Measurements from ENCODE around the gene SGK2. TPM values are rescaled to one million over a fixed set of nuclear protein-coding genes. Genes with fewer than 3 reads are reported as not detected.

The SGK2 gene
- polyA plus RNA-seq, 1 of the 3 experiments (the other 2 are of a cell fraction): 0.21 TPM

DNA sequence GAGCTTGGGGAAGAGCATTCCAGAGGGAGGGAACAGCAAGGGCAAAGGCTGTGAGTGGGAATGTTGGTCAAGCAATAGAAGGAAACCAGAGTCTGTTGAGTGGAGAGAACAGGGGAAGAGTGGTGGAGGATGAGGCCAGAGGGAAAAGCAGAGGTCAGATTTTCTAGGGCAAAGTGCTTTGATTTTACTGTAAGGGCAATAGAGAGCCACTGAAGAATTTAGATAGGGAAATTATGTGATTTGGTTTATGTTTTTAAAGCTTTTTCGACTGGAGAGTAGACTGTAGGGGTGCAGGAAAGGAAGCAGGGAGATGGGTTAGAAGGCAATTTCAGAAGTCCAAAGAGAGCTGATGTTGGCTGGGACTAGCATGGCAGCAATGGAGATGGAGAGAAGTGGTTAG lies 46.9 kb upstream of the SGK2 start:
- no peaks in the 10 kb centered on the region for H3K27me3 ChIP-seq (ENCODE audit: insufficient read depth)
- TF ChIP-seq, protein P1, sequence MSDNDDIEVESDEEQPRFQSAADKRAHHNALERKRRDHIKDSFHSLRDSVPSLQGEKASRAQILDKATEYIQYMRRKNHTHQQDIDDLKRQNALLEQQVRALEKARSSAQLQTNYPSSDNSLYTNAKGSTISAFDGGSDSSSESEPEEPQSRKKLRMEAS (IDR thresholded peaks at IDR 0.05; ENCODE audit: low read depth): no peak
- TF ChIP-seq FOXJ3 (CRISPR knock-in tag; IDR thresholded peaks at IDR 0.05): no peak
- TF ChIP-seq RXRA (IDR thresholded peaks at IDR 0.05; ENCODE audit: borderline replicate concordance, low read depth): no peak
- no peak for TF ChIP-seq TAF1 (IDR thresholded peaks at IDR 0.05; ENCODE audit: borderline replicate concordance, low read depth, low read length)
- TF ChIP-seq POLR2AphosphoS5 (IDR thresholded peaks at IDR 0.05; ENCODE audit: low read depth, low read length): no peak
- TF ChIP-seq, protein P2, sequence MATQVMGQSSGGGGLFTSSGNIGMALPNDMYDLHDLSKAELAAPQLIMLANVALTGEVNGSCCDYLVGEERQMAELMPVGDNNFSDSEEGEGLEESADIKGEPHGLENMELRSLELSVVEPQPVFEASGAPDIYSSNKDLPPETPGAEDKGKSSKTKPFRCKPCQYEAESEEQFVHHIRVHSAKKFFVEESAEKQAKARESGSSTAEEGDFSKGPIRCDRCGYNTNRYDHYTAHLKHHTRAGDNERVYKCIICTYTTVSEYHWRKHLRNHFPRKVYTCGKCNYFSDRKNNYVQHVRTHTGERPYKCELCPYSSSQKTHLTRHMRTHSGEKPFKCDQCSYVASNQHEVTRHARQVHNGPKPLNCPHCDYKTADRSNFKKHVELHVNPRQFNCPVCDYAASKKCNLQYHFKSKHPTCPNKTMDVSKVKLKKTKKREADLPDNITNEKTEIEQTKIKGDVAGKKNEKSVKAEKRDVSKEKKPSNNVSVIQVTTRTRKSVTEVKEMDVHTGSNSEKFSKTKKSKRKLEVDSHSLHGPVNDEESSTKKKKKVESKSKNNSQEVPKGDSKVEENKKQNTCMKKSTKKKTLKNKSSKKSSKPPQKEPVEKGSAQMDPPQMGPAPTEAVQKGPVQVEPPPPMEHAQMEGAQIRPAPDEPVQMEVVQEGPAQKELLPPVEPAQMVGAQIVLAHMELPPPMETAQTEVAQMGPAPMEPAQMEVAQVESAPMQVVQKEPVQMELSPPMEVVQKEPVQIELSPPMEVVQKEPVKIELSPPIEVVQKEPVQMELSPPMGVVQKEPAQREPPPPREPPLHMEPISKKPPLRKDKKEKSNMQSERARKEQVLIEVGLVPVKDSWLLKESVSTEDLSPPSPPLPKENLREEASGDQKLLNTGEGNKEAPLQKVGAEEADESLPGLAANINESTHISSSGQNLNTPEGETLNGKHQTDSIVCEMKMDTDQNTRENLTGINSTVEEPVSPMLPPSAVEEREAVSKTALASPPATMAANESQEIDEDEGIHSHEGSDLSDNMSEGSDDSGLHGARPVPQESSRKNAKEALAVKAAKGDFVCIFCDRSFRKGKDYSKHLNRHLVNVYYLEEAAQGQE (IDR thresholded peaks at IDR 0.05; ENCODE audit: low read depth, low read length): no peak
- TF ChIP-seq, protein P3, sequence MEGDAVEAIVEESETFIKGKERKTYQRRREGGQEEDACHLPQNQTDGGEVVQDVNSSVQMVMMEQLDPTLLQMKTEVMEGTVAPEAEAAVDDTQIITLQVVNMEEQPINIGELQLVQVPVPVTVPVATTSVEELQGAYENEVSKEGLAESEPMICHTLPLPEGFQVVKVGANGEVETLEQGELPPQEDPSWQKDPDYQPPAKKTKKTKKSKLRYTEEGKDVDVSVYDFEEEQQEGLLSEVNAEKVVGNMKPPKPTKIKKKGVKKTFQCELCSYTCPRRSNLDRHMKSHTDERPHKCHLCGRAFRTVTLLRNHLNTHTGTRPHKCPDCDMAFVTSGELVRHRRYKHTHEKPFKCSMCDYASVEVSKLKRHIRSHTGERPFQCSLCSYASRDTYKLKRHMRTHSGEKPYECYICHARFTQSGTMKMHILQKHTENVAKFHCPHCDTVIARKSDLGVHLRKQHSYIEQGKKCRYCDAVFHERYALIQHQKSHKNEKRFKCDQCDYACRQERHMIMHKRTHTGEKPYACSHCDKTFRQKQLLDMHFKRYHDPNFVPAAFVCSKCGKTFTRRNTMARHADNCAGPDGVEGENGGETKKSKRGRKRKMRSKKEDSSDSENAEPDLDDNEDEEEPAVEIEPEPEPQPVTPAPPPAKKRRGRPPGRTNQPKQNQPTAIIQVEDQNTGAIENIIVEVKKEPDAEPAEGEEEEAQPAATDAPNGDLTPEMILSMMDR (IDR thresholded peaks at IDR 0.05): no peak
- TF ChIP-seq FOXM1 (IDR thresholded peaks at IDR 0.05; ENCODE audit: low read depth): no peak
- no peak for TF ChIP-seq EP300 (IDR thresholded peaks at IDR 0.05; ENCODE audit: borderline replicate concordance in 1 of 2, low read depth in 1 of 2, low read length in 1 of 2)
- TF ChIP-seq GABPA (IDR thresholded peaks at IDR 0.05; ENCODE audit: low read depth): no peak
- TF ChIP-seq CHD2 (IDR thresholded peaks at IDR 0.05; ENCODE audit: low read length, partially characterized antibody): no peak
- TF ChIP-seq, protein P4, sequence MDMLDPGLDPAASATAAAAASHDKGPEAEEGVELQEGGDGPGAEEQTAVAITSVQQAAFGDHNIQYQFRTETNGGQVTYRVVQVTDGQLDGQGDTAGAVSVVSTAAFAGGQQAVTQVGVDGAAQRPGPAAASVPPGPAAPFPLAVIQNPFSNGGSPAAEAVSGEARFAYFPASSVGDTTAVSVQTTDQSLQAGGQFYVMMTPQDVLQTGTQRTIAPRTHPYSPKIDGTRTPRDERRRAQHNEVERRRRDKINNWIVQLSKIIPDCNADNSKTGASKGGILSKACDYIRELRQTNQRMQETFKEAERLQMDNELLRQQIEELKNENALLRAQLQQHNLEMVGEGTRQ (IDR thresholded peaks at IDR 0.05; ENCODE audit: borderline replicate concordance, low read depth, low read length): no peak
- TF ChIP-seq, protein P5, sequence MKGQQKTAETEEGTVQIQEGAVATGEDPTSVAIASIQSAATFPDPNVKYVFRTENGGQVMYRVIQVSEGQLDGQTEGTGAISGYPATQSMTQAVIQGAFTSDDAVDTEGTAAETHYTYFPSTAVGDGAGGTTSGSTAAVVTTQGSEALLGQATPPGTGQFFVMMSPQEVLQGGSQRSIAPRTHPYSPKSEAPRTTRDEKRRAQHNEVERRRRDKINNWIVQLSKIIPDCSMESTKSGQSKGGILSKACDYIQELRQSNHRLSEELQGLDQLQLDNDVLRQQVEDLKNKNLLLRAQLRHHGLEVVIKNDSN (IDR thresholded peaks at IDR 0.05; ENCODE audit: borderline replicate concordance, low read depth): no peak
- no peak for TF ChIP-seq EZH2phosphoT487 (IDR thresholded peaks at IDR 0.05; ENCODE audit: borderline replicate concordance, low read depth)
- no peak for TF ChIP-seq SIN3A (IDR thresholded peaks at IDR 0.05; ENCODE audit: borderline replicate concordance, low read depth, low read length)
- TF ChIP-seq FOSL2 (IDR thresholded peaks at IDR 0.05; ENCODE audit: borderline replicate concordance, low read depth): no peak
- TF ChIP-seq TCF12 (IDR thresholded peaks at IDR 0.05): no peak
- TF ChIP-seq NFIC (IDR thresholded peaks at IDR 0.05; ENCODE audit: borderline replicate concordance): no peak
- no peak for TF ChIP-seq GATA2 (CRISPR knock-in tag; IDR thresholded peaks at IDR 0.05)
- 79% methylated on average over 1 of the region's 1 CpG for WGBS (ENCODE audit: low lambda C conversion rate)
- CTCF ChIA-PET: no interaction called here
- H3K9me2 ChIP-seq: no peaks in the 10 kb centered on the region
- H3K79me2 ChIP-seq (ENCODE audit: insufficient read depth): peaks cover 12% of the 10 kb centered on the region
- H3K36me3 ChIP-seq (replicated peaks in 1 of 2; ENCODE audit: control insufficient read depth in 1 of 2, insufficient read depth in 2 of 2, low read length in 1 of 2): no peaks in the 10 kb centered on the region
- no peak overlapping the region for H3K9ac ChIP-seq
- H3F3A ChIP-seq (replicated peaks; ENCODE audit: insufficient read depth): no peaks in the 10 kb centered on the region
- no peak overlapping the region for H2AFZ ChIP-seq (ENCODE audit: low read depth)
- H3K9me3 ChIP-seq: no peaks in the 10 kb centered on the region
- H3K4me3 ChIP-seq (ENCODE audit: low read depth in 2 of 2, low read length in 1 of 2): no peak overlapping the region
- no peak for DNase-seq
- no peaks in the 10 kb centered on the region for H4K20me1 ChIP-seq (ENCODE audit: insufficient read depth)
- POLR2A ChIA-PET: no interaction called here
- H3K4me2 ChIP-seq: no peak overlapping the region
- no peak overlapping the region for H3K27ac ChIP-seq (ENCODE audit: low read depth in 2 of 2, low read length in 1 of 2)
- H3K4me1 ChIP-seq (ENCODE audit: control insufficient read depth in 1 of 2, insufficient read depth in 2 of 2, low read depth in 1 of 2, low read length in 1 of 2): peaks cover 0 to 19% of the 10 kb centered on the region in 2 experiments; a peak in 1 of 4 replicates
